NCI-H2107 treated with DMSO at 0.1 percent for 48 hours (cell line): ENCODE measurements around the gene CELF3.
"Not testable (repeated sequence)": the region's sequence is repeated elsewhere in the genome, so short reads cannot be mapped to it uniquely, and the experiment has no call there.

Experiments used
- DNase-seq: peaks from one replicate; lab custom pipeline; 2025; ENCODE audit not compliant: unreplicated experiment; lab: John Stamatoyannopoulos, UW

Gene CELF3

DNA sequence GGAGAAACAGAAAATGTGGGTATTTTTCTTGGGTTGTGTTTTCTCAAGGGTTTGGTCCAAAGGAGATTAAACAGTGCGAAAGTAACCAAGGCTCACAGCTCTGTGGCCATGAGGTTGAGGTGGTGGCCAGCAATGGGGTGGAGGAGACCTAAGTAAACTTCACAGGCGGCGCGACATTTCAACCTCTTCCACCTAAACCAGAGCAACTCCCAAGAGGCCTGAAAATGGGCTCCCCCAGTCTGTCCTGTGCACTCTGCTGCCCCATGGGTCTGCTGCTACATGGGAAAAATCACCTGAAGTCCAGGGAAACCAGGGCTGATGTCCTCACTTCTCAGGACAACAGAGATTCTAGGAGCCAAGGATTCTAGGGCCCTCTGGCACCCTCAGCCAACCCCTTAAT lies 12.4 kb downstream of the CELF3 start:
- DNase-seq = no peak

DNA sequence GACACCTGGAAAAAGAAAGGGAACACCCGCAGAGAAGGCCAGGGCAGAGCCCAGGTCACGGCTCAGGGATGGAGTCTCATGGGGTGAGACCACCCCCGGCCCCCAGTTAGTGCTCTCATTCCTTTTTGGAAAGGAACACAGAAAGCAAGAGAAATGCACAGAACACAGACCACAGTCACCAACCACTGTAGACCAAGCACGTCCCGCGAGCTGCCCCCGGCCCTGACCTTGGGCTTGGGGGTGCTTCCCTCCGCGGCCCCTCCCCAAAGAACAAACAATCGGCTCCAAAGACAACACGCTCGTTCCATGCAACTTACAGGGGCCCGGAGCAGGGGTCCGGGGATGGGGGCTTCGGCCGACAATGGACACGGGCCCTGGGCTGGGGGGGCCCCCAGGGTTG lies 12.8 kb downstream of the CELF3 start:
- no peak for DNase-seq

DNA sequence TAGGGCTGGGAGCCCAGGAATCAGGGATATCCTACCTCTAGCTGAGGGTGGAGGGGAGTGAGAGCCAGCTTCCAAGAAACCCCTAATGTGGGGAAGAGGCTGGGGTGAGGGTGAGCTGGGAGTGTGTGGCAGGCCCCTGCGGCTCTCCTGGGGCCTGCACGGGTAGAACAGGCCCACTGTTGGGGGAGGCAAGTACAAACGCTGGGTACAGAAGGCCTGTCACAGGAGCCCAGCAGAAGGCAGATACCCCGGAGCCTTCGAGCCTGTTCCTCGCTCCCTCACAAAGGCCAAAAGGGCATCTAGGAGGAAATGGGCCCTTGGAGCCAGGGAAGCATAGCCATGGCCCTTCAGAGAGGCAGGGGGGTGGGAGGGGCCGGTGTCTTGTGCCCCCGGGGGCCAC lies 13.7 kb downstream of the CELF3 start:
- DNase-seq = no peak

DNA sequence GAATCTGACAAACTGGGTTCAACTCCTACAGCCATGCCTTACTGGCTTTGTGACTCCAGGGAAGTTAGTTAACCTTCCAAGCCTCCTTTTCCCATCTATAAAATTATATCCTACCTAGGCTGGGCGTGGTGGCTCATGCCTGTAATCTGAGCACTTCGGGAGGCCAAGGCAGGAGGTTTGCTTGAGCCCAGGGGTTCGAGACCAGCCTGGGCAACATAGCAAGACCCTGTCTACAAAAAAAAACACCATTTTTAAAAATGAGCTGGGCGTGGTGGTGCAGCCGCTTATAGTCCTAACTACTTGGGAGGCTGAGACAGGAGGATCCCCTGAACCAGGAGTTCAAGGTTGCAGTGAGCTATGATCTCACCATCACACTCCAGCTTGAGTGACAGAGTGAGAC lies 15.1 kb downstream of the CELF3 start:
- DNase-seq = no peak

DNA sequence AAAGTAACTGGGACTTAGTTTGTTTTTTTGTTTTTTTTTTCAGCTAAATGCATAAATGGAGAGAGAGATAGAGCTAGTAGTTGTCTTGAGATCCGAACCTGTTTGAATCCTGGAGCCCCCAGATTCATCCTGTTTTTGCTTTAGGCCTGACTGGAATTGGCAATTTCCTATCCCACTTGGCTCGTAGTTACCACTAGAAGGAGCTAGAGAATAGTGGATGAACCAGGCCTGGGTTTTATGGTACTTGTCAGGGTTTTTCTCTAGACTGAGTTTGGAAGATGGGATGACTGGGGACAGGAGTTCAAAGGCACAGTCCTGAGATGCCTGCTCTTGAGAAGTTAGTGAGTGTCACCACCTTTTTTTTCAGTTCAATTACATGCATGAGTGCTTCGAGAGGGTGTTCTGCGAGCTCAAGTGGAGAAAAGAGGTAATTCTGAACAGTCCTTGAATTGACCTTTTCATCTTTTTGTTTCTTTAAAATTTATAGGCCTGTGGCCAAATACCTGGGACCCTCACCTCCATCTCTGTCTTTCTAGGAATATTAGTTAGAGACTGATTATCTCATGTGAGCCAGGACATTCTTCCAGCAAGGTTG lies 23.4 kb downstream of the CELF3 start:
- DNase-seq = peak; percentile 37

DNA sequence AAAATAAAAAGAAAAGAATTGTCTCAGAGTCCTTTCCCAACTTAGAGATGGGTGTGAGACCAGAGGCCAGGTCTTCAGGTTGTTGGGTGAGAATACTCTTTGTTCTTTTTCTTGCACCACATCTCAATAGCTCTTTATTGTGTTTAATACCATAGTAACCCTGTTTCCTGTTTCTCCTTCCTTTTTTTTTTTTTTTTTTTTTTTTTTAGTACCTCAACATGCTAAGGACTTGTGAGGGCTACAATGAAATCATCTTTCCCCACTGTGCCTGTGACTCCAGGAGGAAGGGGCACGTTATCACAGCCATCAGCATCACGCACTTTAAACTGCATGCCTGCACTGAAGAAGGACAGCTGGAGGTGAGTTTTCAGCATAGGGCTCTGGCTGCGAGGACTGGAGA lies 24.4 kb downstream of the CELF3 start:
- no peak for DNase-seq

DNA sequence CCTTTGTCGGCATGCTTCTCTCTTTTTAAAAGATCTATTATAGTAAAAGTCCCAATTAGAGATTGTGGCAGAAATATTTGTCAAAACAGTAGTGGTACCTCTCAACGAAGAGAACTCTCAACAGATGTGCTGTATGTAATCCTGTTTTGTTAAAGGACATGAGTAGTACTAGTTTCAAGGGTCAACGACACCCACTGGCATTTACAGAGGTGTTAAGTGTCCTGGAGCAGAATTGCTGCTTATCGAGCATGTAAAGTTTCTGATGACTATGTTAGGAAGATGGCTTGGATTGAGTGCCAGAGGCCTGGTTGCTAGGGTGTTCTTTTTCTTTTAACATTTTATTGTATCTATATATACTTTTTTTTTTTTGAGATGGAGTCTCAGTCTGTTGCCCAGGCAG lies 27.1 kb downstream of the CELF3 start:
- DNase-seq = no peak

DNA sequence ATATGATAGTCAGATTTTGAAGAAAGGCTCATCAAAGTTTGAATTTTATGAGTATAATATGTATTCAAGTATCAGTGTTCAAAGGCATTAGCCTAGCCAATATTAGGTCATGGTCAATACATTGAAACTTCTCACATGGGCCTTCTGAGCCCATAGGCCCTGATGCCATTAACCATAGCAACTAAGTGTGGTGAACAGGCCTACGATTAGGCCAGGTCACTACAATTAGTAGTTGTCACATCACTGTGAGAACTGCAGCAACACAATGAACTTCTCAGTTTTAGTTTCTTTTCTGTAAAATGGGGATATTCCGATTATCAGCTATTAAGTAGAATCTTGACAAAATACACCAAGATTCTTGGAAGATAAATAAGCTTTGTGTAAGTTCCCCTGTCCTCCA lies 30.0 kb downstream of the CELF3 start:
- DNase-seq = no peak

DNA sequence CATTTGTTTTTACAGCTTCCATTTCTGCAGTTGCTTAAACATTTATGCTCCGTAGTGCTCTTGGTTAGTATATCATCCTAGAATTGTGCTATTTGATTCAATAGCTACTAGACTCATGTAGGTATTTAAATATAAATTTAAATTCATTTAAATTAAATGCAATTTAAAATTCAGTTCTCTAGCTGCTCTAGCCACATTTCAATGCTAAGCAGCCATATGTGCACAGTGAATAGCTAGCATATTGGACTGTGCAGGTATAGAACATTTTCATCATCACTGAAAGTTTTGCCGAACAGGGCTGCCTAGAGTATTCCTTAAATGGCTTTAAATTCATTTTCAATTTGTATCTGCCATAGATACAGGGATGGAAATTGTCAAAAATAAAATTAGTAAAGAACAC lies 32.5 kb downstream of the CELF3 start:
- DNase-seq = no peak

DNA sequence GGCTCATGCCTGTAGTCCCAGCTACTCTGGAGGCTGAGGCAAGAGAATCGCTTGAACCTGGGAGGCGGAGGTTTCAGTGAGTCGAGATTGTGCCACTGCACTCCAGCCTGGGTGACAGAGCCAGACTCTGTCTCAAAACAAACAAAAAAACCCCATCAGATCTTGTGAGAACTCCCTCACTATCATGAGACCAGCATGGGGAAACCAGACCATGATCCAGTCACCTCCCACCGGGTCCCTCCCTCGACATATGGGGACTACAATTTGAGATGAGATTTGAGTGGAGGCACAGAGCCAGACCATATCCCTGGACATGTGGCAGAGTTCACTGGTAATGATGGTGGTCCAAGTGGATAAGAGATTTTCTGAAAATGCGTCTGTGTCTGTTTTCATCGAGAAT lies 33.7 kb downstream of the CELF3 start:
- not testable (repeated sequence) for DNase-seq

DNA sequence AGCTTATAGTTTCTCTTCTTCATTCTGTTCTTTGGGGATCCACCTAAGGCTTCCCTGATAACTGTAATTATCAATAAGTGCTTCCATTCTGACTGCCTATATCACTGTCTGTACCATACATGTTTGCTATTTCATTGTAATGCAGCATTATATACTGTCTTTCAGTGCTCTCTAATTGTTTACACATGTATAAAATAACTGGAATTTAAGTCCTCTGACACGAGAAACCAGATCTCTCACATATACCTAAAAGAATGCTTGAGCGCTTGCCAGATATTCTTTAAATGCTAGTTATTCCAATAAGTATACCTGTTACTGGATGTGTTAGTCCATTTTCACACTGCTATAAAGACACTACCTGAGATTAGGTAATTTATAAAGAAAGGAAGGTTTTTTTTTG lies 34.7 kb downstream of the CELF3 start:
- no peak for DNase-seq

DNA sequence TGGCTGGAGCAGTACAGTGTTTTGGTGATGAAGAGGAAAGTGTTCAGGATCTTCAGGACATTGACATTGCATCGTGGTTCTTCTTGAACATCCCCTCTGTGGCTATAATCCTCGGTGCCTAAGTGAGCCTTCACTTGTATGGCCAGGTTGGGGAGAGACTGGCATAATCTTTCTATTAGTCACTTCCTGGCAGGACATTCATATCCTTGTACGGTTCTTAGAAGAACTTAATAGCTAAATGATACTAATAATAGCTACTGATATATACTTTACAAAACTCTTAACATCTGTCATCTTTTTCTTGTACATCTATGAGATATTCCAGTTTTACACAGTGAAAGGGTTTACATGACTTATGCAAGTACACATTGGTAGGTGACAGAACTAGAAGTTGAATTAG lies 35.8 kb downstream of the CELF3 start:
- no peak for DNase-seq

DNA sequence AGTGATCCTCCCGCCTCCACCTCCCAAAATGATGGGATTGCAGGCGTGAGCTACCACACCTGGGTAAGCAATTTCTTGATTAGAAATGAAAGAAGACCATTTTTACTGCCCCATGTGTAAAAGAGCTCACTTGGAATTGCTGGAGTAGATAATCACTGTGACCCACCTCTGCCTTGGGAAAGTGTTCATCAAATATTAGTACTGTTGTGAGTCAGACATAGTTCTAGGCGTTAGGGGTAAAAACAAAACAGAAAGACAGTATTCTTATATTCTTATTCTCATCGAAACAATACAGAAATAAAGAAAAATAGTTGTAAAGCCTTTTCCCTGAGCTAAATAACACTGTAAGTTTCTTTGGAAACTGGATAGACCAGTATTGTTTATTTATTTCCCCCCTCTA lies 36.2 kb downstream of the CELF3 start:
- DNase-seq = no peak

DNA sequence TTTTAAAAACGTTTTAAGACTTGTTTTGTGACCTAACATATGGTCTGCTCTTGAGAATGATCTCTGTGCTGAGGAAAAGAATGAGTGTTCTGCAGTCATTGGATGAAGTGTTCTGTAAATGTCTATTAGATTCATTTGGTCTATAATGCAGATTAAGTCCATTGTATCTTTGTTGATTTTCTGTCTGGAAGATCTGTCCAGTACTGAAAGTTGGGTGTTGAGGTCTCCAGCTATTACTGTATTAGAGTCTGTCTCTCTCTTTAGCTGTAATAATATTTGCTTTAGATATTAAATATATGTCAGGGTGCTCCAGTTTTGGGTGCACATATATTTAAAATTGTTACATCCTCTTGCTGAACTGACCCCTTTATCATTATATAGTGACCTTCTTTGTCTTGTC lies 43.2 kb downstream of the CELF3 start:
- no peak for DNase-seq

DNA sequence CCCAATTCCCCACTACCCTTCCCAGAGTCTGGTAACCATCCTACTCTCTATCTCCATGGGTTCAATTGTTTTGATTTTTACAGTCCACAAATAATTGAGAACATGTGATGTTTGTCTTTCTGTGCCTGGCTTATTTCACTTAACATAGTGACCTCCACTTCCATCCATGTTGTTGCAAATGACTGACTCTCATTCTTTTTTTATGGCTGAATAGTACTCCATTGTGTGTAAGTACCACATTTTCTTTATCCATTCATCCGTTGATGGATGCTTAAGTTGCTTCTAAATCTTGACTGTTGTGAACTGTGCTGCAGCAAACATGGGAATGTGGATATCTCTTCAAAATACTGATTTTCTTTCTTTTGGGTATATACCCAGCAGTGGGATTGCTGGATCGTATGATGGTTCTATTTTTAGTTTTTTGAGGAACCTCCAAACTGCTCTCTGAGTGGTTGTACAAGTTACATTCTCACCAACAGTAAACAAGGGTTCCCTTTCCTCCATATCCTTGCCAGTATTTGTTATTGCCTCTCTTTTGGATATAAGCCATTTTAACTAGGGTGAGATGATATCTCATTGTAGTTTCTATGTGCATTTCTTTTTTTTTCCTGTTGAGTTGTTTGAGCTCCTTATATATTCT lies 46.4 kb downstream of the CELF3 start:
- not testable (repeated sequence) for DNase-seq

DNA sequence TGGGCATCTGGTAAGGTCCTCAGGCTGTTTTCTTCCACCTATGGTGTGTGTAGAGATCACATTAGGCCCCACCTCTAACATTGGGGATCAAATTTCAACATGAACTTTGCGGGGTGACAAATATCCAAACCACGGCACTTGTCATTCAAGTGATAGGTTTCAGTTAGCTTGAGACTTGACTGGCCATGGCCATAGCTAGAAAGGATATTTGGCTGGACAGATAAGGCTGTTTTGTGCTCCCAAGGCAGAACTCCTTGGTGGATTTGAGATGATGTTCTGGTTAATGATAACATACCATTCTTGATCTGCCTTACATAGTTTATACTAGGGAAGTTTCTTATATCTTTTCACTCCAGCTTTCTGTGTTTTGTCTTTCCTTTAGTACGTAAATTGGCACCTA lies 48.5 kb downstream of the CELF3 start:
- no peak for DNase-seq

DNA sequence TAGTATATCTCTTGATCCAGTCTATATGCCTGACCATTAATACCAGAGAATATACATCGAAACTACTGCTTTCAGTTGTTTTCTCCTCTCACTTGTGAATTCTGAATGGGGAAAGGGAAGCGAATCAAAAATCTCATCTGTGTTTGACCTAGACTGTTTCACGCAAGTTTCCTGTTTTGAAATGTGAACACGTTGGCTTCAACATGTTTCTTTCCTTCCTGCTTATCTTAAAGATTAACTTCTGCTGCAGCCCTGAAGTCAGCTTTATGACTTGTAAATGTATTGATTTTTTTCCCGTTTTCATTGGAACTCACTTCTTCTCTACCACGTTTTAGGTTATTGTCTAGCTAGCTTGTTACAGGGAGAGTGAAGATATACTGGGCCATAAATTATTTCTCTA lies 54.9 kb downstream of the CELF3 start:
- DNase-seq = no peak

DNA sequence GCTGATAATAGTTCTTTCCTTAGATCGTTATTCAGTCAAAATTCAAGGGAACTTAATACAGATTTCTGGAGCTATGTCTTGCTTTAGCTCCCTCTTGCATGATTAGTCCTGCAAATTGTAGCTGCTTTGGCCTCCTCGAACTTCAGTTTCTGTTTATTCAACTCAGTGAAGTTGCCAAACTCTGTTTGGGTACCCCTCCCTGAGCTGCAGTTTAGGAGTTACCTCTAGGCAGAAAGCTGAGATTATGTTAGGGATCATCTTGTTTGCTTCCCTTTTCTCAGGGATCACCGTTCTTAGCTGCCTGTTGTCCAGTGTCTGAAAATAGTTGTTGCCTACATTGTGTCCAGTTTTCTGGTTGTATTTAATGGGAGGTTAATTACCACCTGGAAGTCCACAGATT lies 61.2 kb downstream of the CELF3 start:
- DNase-seq = no peak

DNA sequence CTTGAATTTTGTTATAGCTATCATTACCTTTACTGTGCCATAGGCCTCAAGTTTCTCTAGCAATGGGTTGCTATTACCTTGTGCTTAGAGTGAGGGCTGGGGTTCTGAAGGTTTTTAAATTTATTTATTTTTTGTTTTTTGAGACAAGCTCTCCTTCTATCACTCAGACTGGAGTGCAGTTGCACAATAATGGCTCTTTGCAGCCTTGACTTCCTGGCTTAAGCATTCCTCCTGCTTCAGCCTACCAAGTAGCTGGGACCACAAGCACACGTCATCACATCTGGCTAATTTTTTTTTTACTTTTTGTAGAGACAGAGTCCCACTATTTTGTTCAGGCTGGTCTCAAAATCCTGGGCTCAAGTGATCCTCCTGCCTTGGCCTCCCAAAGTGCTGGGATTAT lies 63.2 kb downstream of the CELF3 start:
- DNase-seq = no peak
